ENCODE data around the gene OGFOD3. TPM values are rescaled to one million over a fixed set of nuclear protein-coding genes. Genes with fewer than 3 reads are reported as not detected.

The OGFOD3 gene
- total RNA-seq, 4 donors from 2014 or later, result 12.4 to 30.1 (median 24.0) TPM

DNA sequence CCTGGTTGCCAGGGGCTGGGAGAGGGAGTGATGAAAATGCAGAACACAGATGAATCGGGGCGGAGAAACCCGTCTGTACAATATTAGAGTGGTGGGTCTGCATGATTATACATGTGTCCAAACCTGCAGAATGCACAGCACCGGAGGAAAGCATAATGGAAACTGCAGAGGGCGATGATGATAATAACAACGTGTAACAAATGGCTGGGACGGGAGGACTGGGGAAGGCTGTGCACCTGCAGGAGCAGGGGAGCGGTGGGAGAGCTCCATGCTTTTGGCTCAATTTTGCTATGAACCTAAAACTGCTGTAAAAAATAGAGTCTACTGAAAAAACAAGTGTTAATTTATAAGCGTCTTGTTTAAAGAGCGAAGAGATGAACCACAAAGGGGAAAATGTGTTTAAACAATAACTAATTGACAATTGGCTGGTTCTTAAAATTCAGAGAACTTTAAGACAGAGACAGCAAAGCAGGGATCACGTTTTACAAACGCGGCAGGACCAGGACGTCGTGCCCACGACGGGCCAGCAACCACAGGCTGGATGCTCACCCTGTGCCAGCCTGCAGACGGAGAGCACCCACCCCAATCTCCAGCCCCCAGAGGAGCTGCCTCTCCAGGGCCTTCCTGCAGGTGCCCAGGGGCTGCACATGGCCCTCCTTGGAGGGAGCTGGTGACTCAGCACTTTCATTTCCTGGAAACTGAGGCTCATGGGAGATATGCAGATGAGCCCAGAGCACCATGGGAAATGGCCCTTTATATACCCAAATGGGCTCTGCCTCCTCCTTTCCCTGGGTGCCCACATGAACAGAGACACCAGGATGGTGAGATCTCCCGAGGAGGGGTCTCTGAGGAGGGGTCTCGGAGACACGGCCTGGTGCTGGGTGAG is 59.7 kb downstream of the OGFOD3 start, which contains the start of gene TEX19:
Gene TEX19 (plus strand): TSS at position 783 of the 886 bp plus-strand sequence. CDS start 2,904 bp downstream, outside the sequence.
- no peak within 1 kb of the TSS for H3K27ac ChIP-seq
- no peaks in the 10 kb centered on the region for H3K4me1 ChIP-seq
- DNase-seq, result no peak
- no peaks in the 10 kb centered on the region for H3K36me3 ChIP-seq
- no peaks in the 10 kb centered on the region for H3K27me3 ChIP-seq
- H3K9me3 ChIP-seq, result no peaks in the 10 kb centered on the region
- TF ChIP-seq POLR2A (IDR thresholded peaks at IDR 0.05), result no peak
- TF ChIP-seq, protein P1, sequence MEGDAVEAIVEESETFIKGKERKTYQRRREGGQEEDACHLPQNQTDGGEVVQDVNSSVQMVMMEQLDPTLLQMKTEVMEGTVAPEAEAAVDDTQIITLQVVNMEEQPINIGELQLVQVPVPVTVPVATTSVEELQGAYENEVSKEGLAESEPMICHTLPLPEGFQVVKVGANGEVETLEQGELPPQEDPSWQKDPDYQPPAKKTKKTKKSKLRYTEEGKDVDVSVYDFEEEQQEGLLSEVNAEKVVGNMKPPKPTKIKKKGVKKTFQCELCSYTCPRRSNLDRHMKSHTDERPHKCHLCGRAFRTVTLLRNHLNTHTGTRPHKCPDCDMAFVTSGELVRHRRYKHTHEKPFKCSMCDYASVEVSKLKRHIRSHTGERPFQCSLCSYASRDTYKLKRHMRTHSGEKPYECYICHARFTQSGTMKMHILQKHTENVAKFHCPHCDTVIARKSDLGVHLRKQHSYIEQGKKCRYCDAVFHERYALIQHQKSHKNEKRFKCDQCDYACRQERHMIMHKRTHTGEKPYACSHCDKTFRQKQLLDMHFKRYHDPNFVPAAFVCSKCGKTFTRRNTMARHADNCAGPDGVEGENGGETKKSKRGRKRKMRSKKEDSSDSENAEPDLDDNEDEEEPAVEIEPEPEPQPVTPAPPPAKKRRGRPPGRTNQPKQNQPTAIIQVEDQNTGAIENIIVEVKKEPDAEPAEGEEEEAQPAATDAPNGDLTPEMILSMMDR (IDR thresholded peaks at IDR 0.05), result no peak
- H3K4me3 ChIP-seq, result no peak within 1 kb of the TSS

GRCh38 chr17:82357394-82357793 is 61.0 kb downstream of the OGFOD3 start:
- Histone ChIP-seq H3K27me3 (no peaks in the 10 kb centered on the region), H3K4me1 (no peaks in the 10 kb centered on the region), H3K9me3 (no peaks in the 10 kb centered on the region), H3K4me3 (no peak overlapping the region), H3K36me3 (no peaks in the 10 kb centered on the region), H3K27ac (no peak overlapping the region)
- no peak for DNase-seq
- TF ChIP-seq POLR2A (IDR thresholded peaks at IDR 0.05), result no peak
- TF ChIP-seq, protein P1 (IDR thresholded peaks at IDR 0.05), result no peak

- H3K9me3 ChIP-seq, result no peaks in the 10 kb centered on the region
- H3K36me3 ChIP-seq, result no peaks in the 10 kb centered on the region
- H3K4me3 ChIP-seq, result no peak overlapping the region
- no peaks in the 10 kb centered on the region for H3K27me3 ChIP-seq
- peaks cover 0 to 2% (median 0%) of the 10 kb centered on the region in 4 donors for H3K4me1 ChIP-seq
- peak in 1 of 3 donors; percentile 55 for DNase-seq
- TF ChIP-seq POLR2A (IDR thresholded peaks at IDR 0.05), result no peak
- TF ChIP-seq, protein P1 (IDR thresholded peaks at IDR 0.05), result no peak
- no peak overlapping the region for H3K27ac ChIP-seq
Measured at GRCh38 chr17:82356845-82357355, 61.5 kb downstream of the OGFOD3 start.

DNA sequence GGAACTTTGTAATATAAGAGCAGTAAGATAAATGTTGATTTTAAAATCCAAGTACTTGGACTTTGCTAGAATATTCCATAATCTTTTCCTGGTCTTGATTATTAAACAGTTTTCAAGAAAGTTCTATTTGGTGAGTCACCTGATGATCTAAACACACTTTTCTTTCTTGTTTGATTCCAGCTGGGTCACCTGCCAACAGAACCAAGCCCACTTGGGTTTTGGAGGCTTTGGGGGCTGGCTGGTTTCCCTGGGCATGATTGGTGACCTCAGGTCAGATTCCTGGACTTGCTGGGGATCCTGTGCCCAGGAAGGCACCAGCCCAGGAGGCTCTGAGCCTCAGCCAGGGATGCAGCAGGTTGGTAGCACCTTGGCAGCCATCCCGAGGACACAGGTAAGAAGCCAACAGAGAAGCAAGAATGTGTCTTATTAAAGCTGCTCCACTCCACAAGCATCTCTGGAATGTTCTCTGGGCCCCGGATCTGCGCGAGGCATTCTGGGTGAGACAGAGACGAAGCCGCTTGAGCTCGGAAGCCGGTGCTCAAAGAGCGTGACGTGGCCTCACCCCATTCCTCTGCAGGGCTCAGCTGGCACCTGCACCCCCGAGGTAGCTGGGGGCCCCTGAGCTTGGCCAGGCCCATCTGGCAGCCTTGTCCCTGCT is 62.5 kb downstream of the OGFOD3 start:
- no peaks in the 10 kb centered on the region for H3K27me3 ChIP-seq
- no peak overlapping the region for H3K4me3 ChIP-seq
- peak in 1 of 3 donors; percentile 34 for DNase-seq
- H3K27ac ChIP-seq, result no peak overlapping the region
- H3K9me3 ChIP-seq, result no peaks in the 10 kb centered on the region
- peaks cover 0 to 5% (median 0%) of the 10 kb centered on the region in 4 donors for H3K4me1 ChIP-seq
- H3K36me3 ChIP-seq, result no peaks in the 10 kb centered on the region
- TF ChIP-seq, protein P1 (IDR thresholded peaks at IDR 0.05), result no peak
- TF ChIP-seq POLR2A (IDR thresholded peaks at IDR 0.05), result no peak

GRCh38 chr17:82354804-82355308 is 63.5 kb downstream of the OGFOD3 start:
- H3K27me3 ChIP-seq, result no peaks in the 10 kb centered on the region
- H3K36me3 ChIP-seq, result no peaks in the 10 kb centered on the region
- no peaks in the 10 kb centered on the region for H3K9me3 ChIP-seq
- peaks cover 0 to 5% (median 0%) of the 10 kb centered on the region in 4 donors for H3K4me1 ChIP-seq
- TF ChIP-seq POLR2A (IDR thresholded peaks at IDR 0.05), result no peak
- TF ChIP-seq, protein P1 (IDR thresholded peaks at IDR 0.05), result no peak
- H3K4me3 ChIP-seq, result no peak overlapping the region
- H3K27ac ChIP-seq, result no peak overlapping the region
- DNase-seq, result no peak

Data from Peyer's patch (tissue), 4 donors.